Activated T-helper 2 cell treated with anti-CD3 and anti-CD28 coated beads, Interferon-gamma antibody, Interleukin-2, Interleukin-4, amounts not matched to agents 10 μg/mL and 5 μg/mL and 100 μg/mL, durations not matched to agents 14 hours and 24 hours and 36 hours (primary cell): ENCODE measurements around the gene PPP1R17. TPM values are rescaled to one million over a fixed set of nuclear protein-coding genes. Genes with fewer than 3 reads are reported as not detected.

ENCODE experiments used
- DNase-seq: peaks from one replicate; pipeline ENCODE4 v3.0.0; 2021; ENCODE audit warnings: low spot score
- H3K27ac Mint-ChIP-seq: one replicate; pipeline ENCODE4 v1.8.0; 2021; ENCODE audit warnings: mixed read lengths
- H3K27me3 Mint-ChIP-seq: one replicate; pipeline ENCODE4 v1.8.0; 2021; ENCODE audit warnings: low read depth, mixed read lengths
- H3K36me3 Mint-ChIP-seq: one replicate; pipeline ENCODE4 v1.8.0; 2021; ENCODE audit warnings: low read depth, mixed read lengths
- H3K4me1 Mint-ChIP-seq: one replicate; pipeline ENCODE4 v1.8.0; 2021; ENCODE audit warnings: low read depth, mixed read lengths
- H3K4me3 Mint-ChIP-seq: one replicate; pipeline ENCODE4 v1.8.0; 2021; ENCODE audit warnings: low read depth, mild to moderate bottlenecking, moderate library complexity, mixed read lengths
- H3K9me3 Mint-ChIP-seq: one replicate; pipeline ENCODE4 v1.8.0; 2021; ENCODE audit warnings: mixed read lengths
- intact Hi-C: fragments of 100-400 bp; cut with micrococcal nuclease; formaldehyde crosslinking; loops from one replicate; pipeline ENCODE4 v1.15.1; 2023
- total RNA-seq: library from RNA; stranded (reverse); gene quantifications from 2 replicates; pipeline ENCODE4 v1.2.3, GENCODE V29; 2022

Gene PPP1R17
- total RNA-seq, 1 donor from 2014 or later, result not detected

DNA sequence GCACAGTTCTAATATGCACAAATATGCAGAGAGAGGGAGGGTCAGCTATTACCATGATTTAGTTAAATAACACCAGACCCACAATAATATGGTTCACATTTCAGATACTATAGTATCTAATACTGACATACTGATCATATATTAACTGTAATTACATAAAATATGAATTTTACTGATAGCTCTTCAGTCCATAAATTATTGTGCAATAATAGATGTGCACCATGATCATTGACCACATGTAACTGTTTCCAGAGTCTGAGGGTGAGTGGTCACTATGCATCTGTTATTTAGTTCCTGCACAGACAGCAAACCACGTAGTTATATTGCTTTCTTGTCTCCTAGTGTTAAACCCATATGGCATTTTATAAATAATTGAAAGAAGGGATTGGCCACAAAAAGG lies 29.3 kb downstream of the PPP1R17 start:
- no peak for DNase-seq
- H3K27me3 Mint-ChIP-seq, result no peaks in the 10 kb centered on the region
- no peak overlapping the region for H3K27ac Mint-ChIP-seq

DNA sequence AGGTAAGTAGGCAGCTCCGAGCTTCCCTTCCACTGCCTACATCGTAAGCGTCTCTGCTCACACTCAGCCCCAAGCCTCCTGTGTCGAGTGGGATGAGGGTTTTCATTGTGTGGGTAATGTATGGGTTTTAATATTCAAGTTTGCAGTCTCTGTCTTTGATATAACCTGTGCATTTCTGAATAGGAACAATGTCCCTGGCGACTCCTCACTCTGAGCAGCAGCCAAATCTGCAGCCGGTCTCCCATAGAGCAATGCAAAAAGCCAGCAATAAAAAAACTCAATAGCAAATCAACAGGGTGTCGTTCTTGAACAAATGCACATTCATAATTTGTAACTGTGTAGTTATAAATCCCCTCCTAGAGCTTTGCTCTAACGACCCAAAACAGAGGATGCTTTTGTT lies 33.4 kb downstream of the PPP1R17 start:
- no peaks in the 10 kb centered on the region for H3K9me3 Mint-ChIP-seq
- no peaks in the 10 kb centered on the region for H3K4me1 Mint-ChIP-seq
- no peaks in the 10 kb centered on the region for H3K36me3 Mint-ChIP-seq

More for the DNA sequence above, 29.3 kb downstream of the PPP1R17 start:
- intact Hi-C loops, result no loop called here
- Mint-ChIP-seq H3K4me1 (no peaks in the 10 kb centered on the region), H3K36me3 (no peaks in the 10 kb centered on the region), H3K9me3 (no peaks in the 10 kb centered on the region), H3K4me3 (no peak overlapping the region)

GRCh38 chr7:31724696-31725095 lies 37.7 kb downstream of the PPP1R17 start:
- intact Hi-C loops, result no loop called here
- no peaks in the 10 kb centered on the region for H3K4me1 Mint-ChIP-seq
- H3K4me3 Mint-ChIP-seq, result no peak overlapping the region
- H3K9me3 Mint-ChIP-seq, result no peaks in the 10 kb centered on the region
- no peak overlapping the region for H3K27ac Mint-ChIP-seq
- DNase-seq, result no peak
- H3K36me3 Mint-ChIP-seq, result no peaks in the 10 kb centered on the region
- H3K27me3 Mint-ChIP-seq, result no peaks in the 10 kb centered on the region

More for the DNA sequence above, 33.4 kb downstream of the PPP1R17 start:
- no peak overlapping the region for H3K27ac Mint-ChIP-seq
- intact Hi-C loops, result no loop called here
- H3K4me3 Mint-ChIP-seq, result no peak overlapping the region
- no peak for DNase-seq
- no peaks in the 10 kb centered on the region for H3K27me3 Mint-ChIP-seq

GRCh38 chr7:31729195-31729804 lies 42.3 kb downstream of the PPP1R17 start:
- H3K4me1 Mint-ChIP-seq, result no peaks in the 10 kb centered on the region

DNA sequence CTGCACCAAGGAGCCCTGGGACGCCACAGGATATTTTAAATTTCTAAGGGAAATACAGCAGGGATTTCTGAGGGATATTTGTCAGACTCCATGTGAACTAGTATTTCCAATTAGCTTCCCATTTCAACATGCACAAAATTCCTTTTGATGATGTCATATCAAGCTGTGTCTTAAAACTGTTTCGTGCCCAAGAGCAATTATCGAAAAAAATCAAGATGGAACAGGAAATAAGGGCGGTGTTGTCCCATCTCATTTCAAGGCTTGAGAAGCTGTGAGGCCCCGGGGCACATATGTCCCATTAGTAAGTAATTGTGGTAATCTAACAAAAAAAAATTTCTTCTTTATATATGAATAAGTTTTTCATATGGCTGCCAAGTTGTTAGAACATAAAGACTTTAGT lies 47.4 kb downstream of the PPP1R17 start:
- no peak for DNase-seq
- Mint-ChIP-seq H3K4me3 (no peak overlapping the region), H3K9me3 (no peaks in the 10 kb centered on the region), H3K27me3 (no peaks in the 10 kb centered on the region), H3K27ac (no peak overlapping the region), H3K36me3 (no peaks in the 10 kb centered on the region), H3K4me1 (no peaks in the 10 kb centered on the region)
- intact Hi-C loops, result loop anchor here (10.0 kb wide), 1 partner anchor 600 kb away; no protein-coding TSS in a partner anchor

More at GRCh38 chr7:31729195-31729804, 42.3 kb downstream of the PPP1R17 start:
- Mint-ChIP-seq H3K27me3 (no peaks in the 10 kb centered on the region), H3K9me3 (no peaks in the 10 kb centered on the region), H3K36me3 (no peaks in the 10 kb centered on the region), H3K27ac (no peak overlapping the region), H3K4me3 (no peak overlapping the region)
- no peak for DNase-seq
- intact Hi-C loops, result no loop called here

- Mint-ChIP-seq H3K9me3 (no peaks in the 10 kb centered on the region), H3K4me3 (no peak overlapping the region), H3K27me3 (no peaks in the 10 kb centered on the region), H3K36me3 (no peaks in the 10 kb centered on the region), H3K27ac (no peak overlapping the region), H3K4me1 (no peaks in the 10 kb centered on the region)
- peak; percentile 8 for DNase-seq
- intact Hi-C loops, result loop anchor here (10.0 kb wide), 1 partner anchor 601 kb away; no protein-coding TSS in a partner anchor
Observed at GRCh38 chr7:31735991-31736982, 49.3 kb downstream of the PPP1R17 start.

GRCh38 chr7:31741852-31742251 lies 54.8 kb downstream of the PPP1R17 start:
- Mint-ChIP-seq H3K36me3 (no peaks in the 10 kb centered on the region), H3K9me3 (no peaks in the 10 kb centered on the region), H3K27ac (no peak overlapping the region), H3K4me3 (no peak overlapping the region), H3K4me1 (peaks cover 2% of the 10 kb centered on the region), H3K27me3 (no peaks in the 10 kb centered on the region)
- no peak for DNase-seq
- intact Hi-C loops, result loop anchor here (5.0 kb wide), 1 partner anchor 470 kb away; no protein-coding TSS in a partner anchor

- no peaks in the 10 kb centered on the region for H3K27me3 Mint-ChIP-seq
- H3K27ac Mint-ChIP-seq, result no peak overlapping the region
- intact Hi-C loops, result loop anchor here (2.0 to 5.0 kb wide), 2 partner anchors 468 to 602 kb away; no protein-coding TSS in a partner anchor
- peak; percentile 20 for DNase-seq
- H3K4me1 Mint-ChIP-seq, result peaks cover 2% of the 10 kb centered on the region
- H3K36me3 Mint-ChIP-seq, result no peaks in the 10 kb centered on the region
- no peaks in the 10 kb centered on the region for H3K9me3 Mint-ChIP-seq
- no peak overlapping the region for H3K4me3 Mint-ChIP-seq
Observed at GRCh38 chr7:31744294-31744874, 57.4 kb downstream of the PPP1R17 start.

GRCh38 chr7:31747553-31747952 lies 60.5 kb downstream of the PPP1R17 start:
- H3K27ac Mint-ChIP-seq, result no peak overlapping the region
- intact Hi-C loops, result no loop called here
- no peaks in the 10 kb centered on the region for H3K36me3 Mint-ChIP-seq
- no peak overlapping the region for H3K4me3 Mint-ChIP-seq
- H3K27me3 Mint-ChIP-seq, result no peaks in the 10 kb centered on the region
- no peak for DNase-seq
- peaks cover 2% of the 10 kb centered on the region for H3K4me1 Mint-ChIP-seq
- H3K9me3 Mint-ChIP-seq, result no peaks in the 10 kb centered on the region

GRCh38 chr7:31748084-31748483 lies 61.1 kb downstream of the PPP1R17 start:
- intact Hi-C loops, result no loop called here
- Mint-ChIP-seq H3K36me3 (no peaks in the 10 kb centered on the region), H3K4me3 (no peak overlapping the region), H3K9me3 (no peaks in the 10 kb centered on the region), H3K27me3 (no peaks in the 10 kb centered on the region), H3K27ac (no peak overlapping the region), H3K4me1 (peaks cover 2% of the 10 kb centered on the region)
- DNase-seq, result no peak

DNA sequence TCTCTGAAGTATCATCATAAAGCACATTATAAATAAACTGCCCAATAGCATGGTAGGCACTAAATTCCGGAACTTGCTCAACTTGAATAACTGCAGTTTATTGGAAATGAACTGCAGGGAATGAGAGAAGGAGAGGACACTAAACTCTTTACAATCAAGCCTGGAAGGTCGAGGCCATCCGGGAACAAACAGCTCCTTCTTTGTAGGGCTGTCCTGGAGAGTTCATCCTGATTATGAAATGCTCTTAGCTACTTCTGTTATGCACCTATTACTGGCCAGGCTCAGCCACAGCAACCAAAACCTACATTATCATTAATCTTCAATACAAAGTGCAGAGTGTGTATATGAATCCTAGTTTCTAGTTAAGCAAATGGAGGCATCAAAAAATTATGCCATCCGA lies 64.7 kb downstream of the PPP1R17 start:
- Mint-ChIP-seq H3K4me1 (no peaks in the 10 kb centered on the region), H3K27me3 (no peaks in the 10 kb centered on the region), H3K36me3 (no peaks in the 10 kb centered on the region), H3K4me3 (no peak overlapping the region), H3K9me3 (no peaks in the 10 kb centered on the region), H3K27ac (no peak overlapping the region)
- DNase-seq, result no peak
- intact Hi-C loops, result no loop called here
